PC-9 (cell line): ENCODE measurements around the gene IQSEC1. TPM values are rescaled to one million over a fixed set of nuclear protein-coding genes. Genes with fewer than 3 reads are reported as not detected.

ENCODE experiments used
- BruUV-seq: library from RNA; stranded (reverse); fragments of 400-500 nt; replicated peaks from 2 replicates; lab custom pipeline; 2021; lab: Mats Ljungman, UMichigan
- CTCF ChIA-PET: fragments of 300-600 bp; sonication (Branson Sonifier 250); formaldehyde crosslinking; loops from one replicate; lab custom pipeline; 2022; ENCODE audit warnings: antibody characterized with exemption; lab: Charles Lee
- POLR2A ChIA-PET: fragments of 300-600 bp; sonication (Branson Sonifier 250); formaldehyde crosslinking; loops from one replicate; lab custom pipeline; 2022; ENCODE audit warnings: antibody characterized with exemption; ENCODE audit not compliant: unreplicated experiment; lab: Charles Lee
- DNase-seq, 2 experiments: peaks; one replicate each; pipeline versions ENCODE4 v3.0.0 to v3.0.0-alpha.2; 2015 to 2022; ENCODE audit warnings: mixed read lengths in 1 of 2
- H2AFZ ChIP-seq: fragments of 200-600 bp; sonication (generic); 2 replicates; pipeline ENCODE4 v1.8.1; 2017; ENCODE audit warnings: antibody characterized with exemption
- H3F3A ChIP-seq: fragments of 200-600 bp; sonication (generic); 2 replicates; pipeline ENCODE4 v1.8.1; 2017; ENCODE audit warnings: antibody characterized with exemption, mild to moderate bottlenecking, low read depth; ENCODE audit not compliant: insufficient read depth
- H3K27ac ChIP-seq: fragments of 200-600 bp; sonication (generic); 2 replicates; pipeline ENCODE4 v1.6.1; 2016; ENCODE audit warnings: mixed run types
- H3K27me3 ChIP-seq: fragments of 200-600 bp; sonication (generic); 2 replicates; pipeline ENCODE4 v1.6.1; 2016; ENCODE audit warnings: low read depth, mixed run types; ENCODE audit not compliant: insufficient read depth
- H3K36me3 ChIP-seq: fragments of 200-600 bp; sonication (generic); 2 replicates; pipeline ENCODE4 v1.6.1; 2016; ENCODE audit warnings: low read depth, mixed run types
- H3K4me1 ChIP-seq: fragments of 200-600 bp; sonication (generic); replicated peaks from 2 replicates; pipeline ENCODE4 v1.6.1; 2016; ENCODE audit warnings: mixed run types; ENCODE audit not compliant: insufficient read depth
- H3K4me2 ChIP-seq: fragments of 200-600 bp; sonication (generic); 2 replicates; pipeline ENCODE4 v1.6.1; 2017; ENCODE audit warnings: mixed run types
- H3K4me3 ChIP-seq: fragments of 200-600 bp; sonication (generic); 2 replicates; pipeline ENCODE4 v1.6.1; 2016; ENCODE audit warnings: mixed run types
- H3K79me2 ChIP-seq: fragments of 200-600 bp; sonication (generic); 2 replicates; pipeline ENCODE4 v1.6.1; 2017; ENCODE audit warnings: low read depth, mixed run types
- H3K9me2 ChIP-seq: fragments of 200-600 bp; sonication (generic); 2 replicates; pipeline ENCODE4 v1.8.1; 2017; ENCODE audit warnings: mild to moderate bottlenecking; ENCODE audit not compliant: insufficient read depth
- H3K9me3 ChIP-seq: fragments of 200-600 bp; sonication (generic); 2 replicates; pipeline ENCODE4 v1.8.1; 2016; ENCODE audit warnings: low read depth; ENCODE audit not compliant: insufficient read depth
- H4K20me1 ChIP-seq: fragments of 200-600 bp; sonication (generic); 2 replicates; pipeline ENCODE4 v1.8.1; 2017; ENCODE audit not compliant: insufficient read depth
- EZH2 ChIP-seq: fragments of 200-600 bp; sonication (generic); IDR thresholded peaks from 2 replicates; pipeline ENCODE4 v1.8.0; 2017; ENCODE audit warnings: antibody characterized with exemption, low read depth
- intact Hi-C: fragments of 100-400 bp; cut with micrococcal nuclease; formaldehyde crosslinking; loops from one replicate; pipeline ENCODE4 v1.10.0; 2022; ENCODE audit not compliant: unreplicated experiment
- total RNA-seq: library from RNA; stranded (reverse); gene quantifications from 2 replicates; pipeline ENCODE4 v1.2.3, GENCODE V29; 2021
- TF ChIP-seq, protein P1 (sequence below): fragments of 200-600 bp; sonication (generic); conservative IDR thresholded peaks from 2 replicates; pipeline ENCODE4 v1.6.1; 2017; ENCODE audit warnings: mixed run types, antibody characterized with exemption, mild to moderate bottlenecking, moderate library complexity

Gene IQSEC1
- total RNA-seq, 1 experiment from 2014 or later, result 30.7 TPM

DNA sequence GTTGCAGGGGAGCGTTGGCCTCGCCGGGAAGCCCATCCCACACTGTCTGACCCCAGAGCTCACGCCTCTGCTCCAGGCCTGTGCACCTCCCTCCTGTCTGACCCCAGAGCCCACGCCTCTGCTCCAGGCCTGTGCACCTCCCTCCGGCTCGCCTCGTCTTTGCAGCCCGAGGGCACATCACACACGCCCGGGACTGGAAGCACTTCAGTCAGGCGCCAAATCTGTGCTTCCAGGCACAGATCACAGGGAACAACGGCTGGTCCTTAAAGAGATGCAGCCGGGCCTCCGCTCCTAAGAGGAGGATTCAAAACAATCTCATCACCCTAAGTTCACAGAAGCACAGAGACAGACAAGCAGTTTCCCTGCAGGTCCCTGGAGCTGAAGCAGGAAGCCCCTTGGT lies 128.8 kb downstream of the IQSEC1 start:
- peak in 1 of 2 experiments; percentile 7 for DNase-seq
- Histone ChIP-seq H3K27me3 (no peaks in the 10 kb centered on the region), H3K27ac (no peak overlapping the region), H3K4me3 (no peak overlapping the region), H3K36me3 (0 out of 2 replicates have a peak, but pooled peaks cover 5% of the 10 kb centered on the region), H3F3A (no peaks in the 10 kb centered on the region; the same call in 1 of the 2 replicates), H3K79me2 (peaks cover 16% of the 10 kb centered on the region; the same call in 1 of the 2 replicates), H4K20me1 (peaks cover 60% of the 10 kb centered on the region), H2AFZ (no peak overlapping the region), H3K9me3 (no peaks in the 10 kb centered on the region), H3K4me1 (peaks cover 16% of the 10 kb centered on the region), H3K9me2 (no peaks in the 10 kb centered on the region), H3K4me2 (no peak overlapping the region)
- intact Hi-C loops, result no loop called here
- no peak for TF ChIP-seq EZH2
- TF ChIP-seq, protein P1, sequence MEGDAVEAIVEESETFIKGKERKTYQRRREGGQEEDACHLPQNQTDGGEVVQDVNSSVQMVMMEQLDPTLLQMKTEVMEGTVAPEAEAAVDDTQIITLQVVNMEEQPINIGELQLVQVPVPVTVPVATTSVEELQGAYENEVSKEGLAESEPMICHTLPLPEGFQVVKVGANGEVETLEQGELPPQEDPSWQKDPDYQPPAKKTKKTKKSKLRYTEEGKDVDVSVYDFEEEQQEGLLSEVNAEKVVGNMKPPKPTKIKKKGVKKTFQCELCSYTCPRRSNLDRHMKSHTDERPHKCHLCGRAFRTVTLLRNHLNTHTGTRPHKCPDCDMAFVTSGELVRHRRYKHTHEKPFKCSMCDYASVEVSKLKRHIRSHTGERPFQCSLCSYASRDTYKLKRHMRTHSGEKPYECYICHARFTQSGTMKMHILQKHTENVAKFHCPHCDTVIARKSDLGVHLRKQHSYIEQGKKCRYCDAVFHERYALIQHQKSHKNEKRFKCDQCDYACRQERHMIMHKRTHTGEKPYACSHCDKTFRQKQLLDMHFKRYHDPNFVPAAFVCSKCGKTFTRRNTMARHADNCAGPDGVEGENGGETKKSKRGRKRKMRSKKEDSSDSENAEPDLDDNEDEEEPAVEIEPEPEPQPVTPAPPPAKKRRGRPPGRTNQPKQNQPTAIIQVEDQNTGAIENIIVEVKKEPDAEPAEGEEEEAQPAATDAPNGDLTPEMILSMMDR, result no peak
- CTCF ChIA-PET, result interaction anchor here (0.6 kb wide), 1 partner anchor 617 kb away, joined by 3 read pairs; no protein-coding TSS in a partner anchor
- POLR2A ChIA-PET, result no interaction called here
- BruUV-seq, result no TSS peak

DNA sequence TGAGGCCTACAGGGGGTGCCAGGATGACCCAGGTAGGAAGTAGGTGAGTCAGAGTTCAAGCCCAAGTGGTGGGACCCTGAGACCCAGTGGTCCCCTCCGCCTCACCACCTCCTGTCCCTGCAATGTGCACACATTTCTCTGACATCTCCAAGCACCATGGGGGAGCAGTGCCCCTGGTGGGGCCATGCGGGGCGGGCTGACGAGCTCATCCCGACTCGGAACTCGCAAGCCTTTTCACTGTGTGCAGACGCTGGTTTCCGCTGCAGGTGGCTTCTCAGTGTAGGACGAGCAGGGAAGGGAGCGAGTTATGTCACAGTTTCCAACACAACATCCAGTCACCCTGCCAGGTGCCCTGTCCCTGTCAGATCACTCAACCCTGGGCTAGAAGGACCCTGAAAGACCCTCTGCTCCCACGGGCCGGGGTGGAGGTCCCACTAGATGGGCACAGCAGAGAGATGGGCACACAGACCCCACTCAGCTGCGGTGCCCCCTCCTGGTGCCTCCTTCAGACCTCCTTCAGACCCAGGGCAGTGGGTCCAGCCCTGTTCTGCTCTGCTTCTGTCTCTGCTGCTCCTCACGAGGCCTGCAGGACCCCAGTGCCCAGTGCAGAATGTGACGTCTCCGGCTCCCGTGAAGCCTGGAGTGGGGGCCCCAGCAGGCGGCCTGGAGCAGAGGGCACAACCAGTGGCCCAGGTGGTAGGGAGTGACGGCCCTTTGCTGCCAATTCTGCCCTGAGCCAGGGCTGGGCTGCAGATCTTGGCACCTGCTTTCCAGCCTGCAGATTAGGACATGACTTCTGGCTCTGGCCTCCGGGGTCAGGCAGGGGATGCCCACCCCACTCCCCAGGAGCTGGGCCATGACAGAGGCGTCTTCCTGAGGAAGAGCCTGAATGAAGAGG lies 129.9 kb downstream of the IQSEC1 start:
- intact Hi-C loops, result no loop called here
- H3K4me1 ChIP-seq, result peaks cover 12% of the 10 kb centered on the region

DNA sequence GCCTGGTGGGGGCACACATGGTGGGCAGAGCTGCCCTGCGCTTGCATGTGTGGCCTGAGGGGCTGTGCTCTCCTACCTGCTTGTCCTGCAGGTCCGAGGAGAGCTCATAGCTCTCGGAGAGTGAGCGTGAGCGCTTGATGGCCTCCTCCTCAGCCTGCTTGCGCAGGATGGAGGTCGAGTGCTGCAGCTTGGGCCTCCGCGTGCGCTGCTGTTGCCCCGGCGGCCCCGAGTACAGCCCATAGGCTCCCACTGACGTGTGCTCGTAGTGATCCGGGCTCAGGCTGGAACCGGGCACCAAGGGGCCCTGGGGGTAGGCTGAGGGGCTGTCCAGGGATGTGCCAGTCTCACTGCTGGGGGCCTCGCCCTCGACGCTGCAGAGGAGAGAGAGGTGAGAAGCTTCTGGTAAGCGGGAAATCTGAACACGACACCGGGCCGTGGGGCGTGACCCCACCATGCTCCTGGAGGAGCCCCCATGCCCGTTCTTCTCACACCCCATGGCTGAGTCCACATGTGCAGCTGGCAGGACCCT lies 131.7 kb downstream of the IQSEC1 start:
- CTCF ChIA-PET, result no interaction called here
- H4K20me1 ChIP-seq, result peaks cover 35% of the 10 kb centered on the region
- H3K27ac ChIP-seq, result no peak overlapping the region
- BruUV-seq, result no TSS peak
- no peaks in the 10 kb centered on the region for H3K27me3 ChIP-seq
- H3K9me3 ChIP-seq, result no peaks in the 10 kb centered on the region
- H3F3A ChIP-seq, result no peaks in the 10 kb centered on the region; the same call in 1 of the 2 replicates
- no peak for DNase-seq
- H3K4me3 ChIP-seq, result no peak overlapping the region
- no peak for TF ChIP-seq EZH2
- TF ChIP-seq, protein P1, result no peak
- H3K4me1 ChIP-seq, result no peaks in the 10 kb centered on the region; the same call in 1 of the 2 replicates
- H2AFZ ChIP-seq, result no peak overlapping the region
- intact Hi-C loops, result no loop called here
- H3K79me2 ChIP-seq, result peaks cover 12% of the 10 kb centered on the region; the same call in 1 of the 2 replicates
- H3K4me2 ChIP-seq, result no peak overlapping the region
- peaks cover 5% of the 10 kb centered on the region; the same call in 1 of the 2 replicates for H3K36me3 ChIP-seq
- POLR2A ChIA-PET, result no interaction called here
- H3K9me2 ChIP-seq, result no peaks in the 10 kb centered on the region

More for the DNA sequence above, 129.9 kb downstream of the IQSEC1 start:
- BruUV-seq, result no TSS peak
- H3F3A ChIP-seq, result no peaks in the 10 kb centered on the region; the same call in 1 of the 2 replicates
- peaks cover 16% of the 10 kb centered on the region; the same call in 1 of the 2 replicates for H3K79me2 ChIP-seq
- peaks cover 49% of the 10 kb centered on the region for H4K20me1 ChIP-seq
- no peaks in the 10 kb centered on the region for H3K27me3 ChIP-seq
- ChIA-PET CTCF (no interaction called here), POLR2A (no interaction called here)
- H3K9me2 ChIP-seq, result no peaks in the 10 kb centered on the region
- no peak overlapping the region for H3K4me2 ChIP-seq
- H3K27ac ChIP-seq, result no peak overlapping the region
- H3K36me3 ChIP-seq, result peaks cover 5% of the 10 kb centered on the region; the same call in 1 of the 2 replicates
- TF ChIP-seq EZH2, result no peak
- TF ChIP-seq, protein P1, result no peak
- no peak overlapping the region for H3K4me3 ChIP-seq
- H2AFZ ChIP-seq, result no peak overlapping the region
- no peak for DNase-seq
- H3K9me3 ChIP-seq, result no peaks in the 10 kb centered on the region
